Activated naive CD4-positive, alpha-beta T cell treated with anti-CD3 and anti-CD28 coated beads, Interleukin-2, amount 50 U/mL, for 72 hours (primary cell): ENCODE data around the gene KIR3DL2. TPM values are rescaled to one million over a fixed set of nuclear protein-coding genes. Genes with fewer than 3 reads are reported as not detected.
"Not testable (repeated sequence)": the region's sequence is repeated elsewhere in the genome, so short reads cannot be mapped to it uniquely, and the experiment has no call there.

Experiments used
- ATAC-seq, 2 donors: fragments of 150-1000 bp; cut with Tn5 transposase; 2 replicates each; pipeline ENCODE4 v1.10.0; 2021; ENCODE audit warnings: mild to moderate bottlenecking in 2 of 2, moderate library complexity in 2 of 2
- DNase-seq, 2 donors: peaks; one replicate each; pipeline ENCODE4 v3.0.0; 2021 to 2022; ENCODE audit warnings: low spot score in 2 of 2
- H3K27ac Mint-ChIP-seq, 2 donors: one replicate each; pipeline ENCODE4 v1.8.0; 2022; ENCODE audit warnings: mild to moderate bottlenecking in 2 of 2, mixed read lengths in 2 of 2
- H3K36me3 Mint-ChIP-seq, 2 donors: one replicate each; pipeline ENCODE4 v1.8.0; 2022; ENCODE audit warnings: mixed read lengths in 2 of 2
- H3K9me3 Mint-ChIP-seq, 2 donors: one replicate each; pipeline ENCODE4 v1.8.0; 2022; ENCODE audit warnings: mixed read lengths in 2 of 2
- total RNA-seq, 2 donors: library from RNA; stranded (reverse); gene quantifications; one replicate each; pipeline ENCODE4 v1.2.3, GENCODE V29; 2022

Gene KIR3DL2
- total RNA-seq, 2 donors from 2014 or later: 0.98 to 1.1 TPM

DNA sequence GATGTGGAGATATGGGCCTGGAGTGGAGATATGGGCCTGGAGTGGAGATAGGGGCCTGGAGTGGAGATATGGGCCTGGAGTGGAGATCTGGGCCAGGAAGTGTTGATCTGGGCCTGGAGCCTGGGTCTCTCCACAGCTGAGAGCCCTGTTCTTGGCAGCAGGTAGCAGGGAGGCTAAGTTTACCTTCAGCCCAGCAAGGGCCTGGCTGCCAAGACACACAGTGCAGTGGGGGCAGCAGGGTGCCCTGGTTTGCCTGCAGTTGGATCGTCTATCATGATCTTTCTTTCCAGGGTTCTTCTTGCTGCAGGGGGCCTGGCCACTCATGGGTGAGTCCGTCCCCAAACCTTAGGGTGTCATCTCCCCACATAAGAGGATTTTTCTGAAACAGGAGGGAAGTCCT is 687 bp downstream of the KIR3DL2 start:
- no peak for ATAC-seq
- no peak for DNase-seq
- Mint-ChIP-seq H3K36me3 (peaks cover 0 to 5% of the 10 kb centered on the region in 2 donors), H3K9me3 (peaks cover 8 to 16% of the 10 kb centered on the region in 2 donors), H3K27ac (no peak overlapping the region)

DNA sequence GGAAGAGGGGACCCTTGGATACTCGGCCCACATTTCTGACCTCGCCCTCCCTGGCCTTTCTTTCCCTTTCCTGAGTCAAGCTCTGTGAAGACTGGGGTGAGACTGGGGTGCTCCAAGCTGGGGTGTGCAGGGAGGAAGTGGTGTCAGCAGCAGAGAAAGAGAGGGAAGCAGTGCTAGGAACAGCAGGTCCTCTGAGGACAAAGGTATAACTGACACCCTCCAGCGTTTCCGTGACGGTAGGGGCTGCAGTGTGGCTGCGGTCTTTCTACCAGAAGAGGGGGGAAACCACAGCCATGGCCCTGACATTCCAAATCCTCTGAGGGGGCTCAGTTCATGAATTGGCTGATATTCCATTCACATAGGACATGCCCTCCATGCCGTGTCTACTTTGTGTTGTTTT is 1.1 kb downstream of the KIR3DL2 start:
- no peak overlapping the region for H3K27ac Mint-ChIP-seq
- ATAC-seq (no peak), DNase-seq (no peak)
- peaks cover 0 to 4% of the 10 kb centered on the region in 2 donors for H3K36me3 Mint-ChIP-seq
- peaks cover 6 to 15% of the 10 kb centered on the region in 2 donors for H3K9me3 Mint-ChIP-seq

DNA sequence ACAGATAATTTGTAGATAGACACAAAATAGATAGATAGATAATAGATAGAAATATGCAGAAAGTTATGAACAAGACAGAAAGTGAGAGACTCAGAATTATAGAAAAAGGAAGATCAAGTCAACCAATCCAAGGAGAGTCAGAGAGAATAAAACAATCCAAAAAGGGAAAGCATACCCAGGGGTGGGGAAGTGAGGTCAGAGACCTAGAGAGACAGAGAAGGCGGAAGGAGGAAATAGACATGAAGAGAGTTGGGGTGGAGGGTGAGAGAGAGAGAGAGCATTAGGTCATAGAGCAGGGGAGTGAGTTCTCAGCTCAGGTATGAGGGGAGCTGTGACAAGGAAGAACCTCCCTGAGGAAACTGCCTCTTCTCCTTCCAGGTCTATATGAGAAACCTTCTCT is 5.0 kb downstream of the KIR3DL2 start:
- DNase-seq, H3K27ac Mint-ChIP-seq, H3K36me3 Mint-ChIP-seq, H3K9me3 Mint-ChIP-seq, ATAC-seq: not testable (repeated sequence)

- ATAC-seq, H3K36me3 Mint-ChIP-seq, H3K27ac Mint-ChIP-seq, DNase-seq, H3K9me3 Mint-ChIP-seq: not testable (repeated sequence)
Measured at GRCh38 chr19:54858476-54858875, 8.2 kb downstream of the KIR3DL2 start.

GRCh38 chr19:54859421-54859820 is 9.2 kb downstream of the KIR3DL2 start:
- not testable (repeated sequence) for DNase-seq, H3K36me3 Mint-ChIP-seq, H3K27ac Mint-ChIP-seq, ATAC-seq, H3K9me3 Mint-ChIP-seq

DNA sequence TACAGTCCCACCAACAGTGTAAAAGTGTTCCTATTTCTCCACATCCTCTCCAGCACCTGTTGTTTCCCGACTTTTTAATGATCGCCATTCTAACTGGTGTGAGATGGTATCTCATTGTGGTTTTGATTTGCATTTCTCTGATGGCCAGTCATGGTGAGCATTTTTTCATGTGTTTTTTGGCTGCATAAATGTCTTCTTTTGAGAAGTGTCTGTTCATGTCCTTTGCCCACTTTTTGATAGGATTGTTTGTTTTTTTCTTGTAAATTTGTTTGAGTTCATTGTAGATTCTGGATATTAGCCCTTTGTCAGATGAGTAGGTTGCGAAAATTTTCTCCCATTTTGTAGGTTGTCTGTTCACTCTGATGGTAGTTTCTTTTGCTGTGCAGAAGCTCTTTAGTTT is 13.2 kb downstream of the KIR3DL2 start:
- not testable (repeated sequence) for ATAC-seq, H3K27ac Mint-ChIP-seq, H3K36me3 Mint-ChIP-seq, DNase-seq
- H3K9me3 Mint-ChIP-seq: peaks cover 0 to 14% of the 10 kb centered on the region in 2 donors

GRCh38 chr19:54871696-54872095 is 21.5 kb downstream of the KIR3DL2 start:
- Mint-ChIP-seq H3K9me3 (peaks cover 0 to 8% of the 10 kb centered on the region in 2 donors), H3K27ac (no peak overlapping the region), H3K36me3 (no peaks in the 10 kb centered on the region)
- DNase-seq (no peak), ATAC-seq (no peak)

- no peak for ATAC-seq
- no peak within 1 kb of the TSS for H3K27ac Mint-ChIP-seq
- DNase-seq: no peak
- no peaks in the 10 kb centered on the region for H3K36me3 Mint-ChIP-seq
- H3K9me3 Mint-ChIP-seq: no peaks in the 10 kb centered on the region
Measured at GRCh38 chr19:54873990-54874389, 23.7 kb downstream of the KIR3DL2 start, which contains the start of gene FCAR. Gene FCAR (plus strand): TSS chr19:54874235. CDS start chr19:54874290, 55 bp downstream.

- no peaks in the 10 kb centered on the region for H3K36me3 Mint-ChIP-seq
- H3K9me3 Mint-ChIP-seq: no peaks in the 10 kb centered on the region
- no peak overlapping the region for H3K27ac Mint-ChIP-seq
- ATAC-seq (no peak), DNase-seq (no peak)
Measured at GRCh38 chr19:54875506-54875905, 25.3 kb downstream of the KIR3DL2 start.

DNA sequence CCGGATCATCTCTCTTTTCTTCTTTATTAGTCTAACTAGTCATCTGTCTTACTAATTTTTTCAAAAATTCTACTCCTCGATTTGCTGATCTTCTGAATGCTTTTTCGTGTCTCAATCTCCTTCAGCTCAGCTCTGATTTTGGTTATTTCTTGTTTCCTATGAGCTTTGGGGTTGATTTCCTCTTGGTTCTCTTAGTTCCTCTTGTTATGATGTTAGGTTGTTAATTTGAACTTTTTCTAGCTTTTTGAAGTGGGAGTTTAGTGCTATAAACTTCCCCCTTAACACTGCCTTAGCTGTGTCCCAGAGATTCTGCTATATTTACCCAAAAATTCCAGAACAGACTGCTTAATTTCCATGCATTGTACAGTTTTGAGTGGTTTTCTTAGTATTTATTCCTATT is 27.2 kb downstream of the KIR3DL2 start:
- no peak for ATAC-seq
- no peaks in the 10 kb centered on the region for H3K9me3 Mint-ChIP-seq
- no peak for DNase-seq
- H3K27ac Mint-ChIP-seq: no peak overlapping the region
- no peaks in the 10 kb centered on the region for H3K36me3 Mint-ChIP-seq

GRCh38 chr19:54881884-54882283 is 31.6 kb downstream of the KIR3DL2 start:
- ATAC-seq (no peak), DNase-seq (no peak)
- Mint-ChIP-seq H3K9me3 (no peaks in the 10 kb centered on the region), H3K27ac (no peak overlapping the region), H3K36me3 (no peaks in the 10 kb centered on the region)

DNA sequence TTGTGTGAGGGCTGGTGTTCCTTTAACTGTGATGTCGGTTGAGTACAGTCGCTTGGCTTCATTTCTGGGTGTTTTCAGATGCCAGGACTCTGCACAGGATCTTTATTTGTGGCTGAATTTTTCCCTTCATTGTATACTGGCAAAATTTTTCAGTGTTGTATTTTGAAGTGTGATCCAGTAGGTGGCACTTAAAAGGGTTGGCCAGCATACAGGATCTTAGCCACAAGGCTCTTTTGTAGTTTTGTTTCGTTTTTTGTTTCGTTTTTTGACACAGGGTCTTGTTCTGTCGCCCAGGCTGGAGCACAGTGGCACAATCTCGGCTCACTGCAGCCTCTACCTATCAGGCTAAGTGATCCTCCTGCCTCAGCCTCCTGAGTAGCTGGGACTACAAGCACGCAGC is 32.5 kb downstream of the KIR3DL2 start:
- Mint-ChIP-seq H3K36me3 (no peaks in the 10 kb centered on the region), H3K27ac (no peak overlapping the region), H3K9me3 (no peaks in the 10 kb centered on the region)
- DNase-seq (no peak), ATAC-seq (peak in 1 of 2 donors; percentile 40)

DNA sequence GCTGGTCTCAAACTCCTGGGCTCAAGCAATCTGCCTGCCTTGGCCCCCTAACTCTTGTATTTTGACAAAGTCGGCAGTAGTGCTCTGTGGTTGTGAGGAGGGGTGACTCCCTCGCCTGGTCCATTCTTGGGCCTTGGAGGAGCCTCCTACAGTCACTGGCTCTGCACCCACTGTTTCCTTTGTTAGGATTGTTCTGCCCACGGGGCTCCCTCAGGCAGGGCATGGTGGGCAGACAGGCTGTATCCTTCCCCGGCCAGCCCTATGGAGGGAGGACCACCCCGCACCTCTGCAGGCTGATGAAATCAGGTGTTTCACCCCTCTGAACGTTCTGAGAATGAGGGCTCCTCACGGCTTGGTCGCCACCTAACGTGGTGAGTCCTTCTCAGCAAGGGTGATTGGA is 33.0 kb downstream of the KIR3DL2 start:
- no peak for DNase-seq
- ATAC-seq: no peak
- no peak overlapping the region for H3K27ac Mint-ChIP-seq
- H3K9me3 Mint-ChIP-seq: no peaks in the 10 kb centered on the region
- no peaks in the 10 kb centered on the region for H3K36me3 Mint-ChIP-seq

DNA sequence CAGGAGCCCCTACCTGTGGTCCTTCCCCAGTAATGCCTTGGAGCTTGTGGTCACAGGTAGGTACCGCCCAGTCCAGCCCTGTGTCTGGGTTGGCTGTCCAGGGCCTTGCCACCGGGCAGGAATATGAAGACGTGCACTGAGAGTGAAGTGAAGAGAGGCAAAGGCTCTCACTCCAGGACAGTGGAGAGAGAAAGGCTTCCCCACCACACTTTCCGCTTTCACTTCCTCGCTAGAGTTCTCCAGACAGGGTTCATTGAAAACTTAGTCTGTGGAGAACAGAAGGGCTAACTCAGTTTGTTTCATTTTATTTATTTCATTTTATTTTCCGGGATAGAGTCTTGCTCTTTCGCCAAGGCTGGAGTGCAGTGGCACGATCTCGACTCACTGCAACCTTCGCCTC is 38.0 kb downstream of the KIR3DL2 start:
- DNase-seq: no peak
- no peak for ATAC-seq
- Mint-ChIP-seq H3K27ac (no peak overlapping the region), H3K9me3 (no peaks in the 10 kb centered on the region), H3K36me3 (no peaks in the 10 kb centered on the region)

- Mint-ChIP-seq H3K27ac (no peak overlapping the region), H3K36me3 (no peaks in the 10 kb centered on the region), H3K9me3 (no peaks in the 10 kb centered on the region)
- ATAC-seq (no peak), DNase-seq (no peak)
Measured at GRCh38 chr19:54889566-54889965, 39.3 kb downstream of the KIR3DL2 start.

DNA sequence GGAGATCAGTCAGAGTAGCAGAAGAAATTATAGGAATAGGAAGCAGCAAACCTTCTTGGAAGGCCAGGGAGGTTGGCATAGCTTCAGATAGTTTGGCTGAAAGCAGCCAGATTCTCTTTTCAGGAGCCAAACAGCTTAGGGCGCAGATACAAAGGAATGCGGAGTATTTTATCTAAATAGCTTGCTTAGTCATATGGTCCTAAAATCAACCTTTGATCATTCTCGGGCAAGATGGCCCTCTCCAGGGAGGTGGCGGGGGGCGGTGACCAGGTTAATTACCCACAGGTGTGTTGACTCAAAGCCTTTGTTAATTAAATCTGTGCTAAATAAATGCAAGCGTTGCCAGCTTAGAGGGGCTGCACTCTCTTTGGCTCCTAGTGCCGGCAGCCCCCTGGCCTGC is 43.2 kb downstream of the KIR3DL2 start:
- ATAC-seq (no peak), DNase-seq (no peak)
- H3K9me3 Mint-ChIP-seq: no peaks in the 10 kb centered on the region
- no peak overlapping the region for H3K27ac Mint-ChIP-seq
- no peaks in the 10 kb centered on the region for H3K36me3 Mint-ChIP-seq

DNA sequence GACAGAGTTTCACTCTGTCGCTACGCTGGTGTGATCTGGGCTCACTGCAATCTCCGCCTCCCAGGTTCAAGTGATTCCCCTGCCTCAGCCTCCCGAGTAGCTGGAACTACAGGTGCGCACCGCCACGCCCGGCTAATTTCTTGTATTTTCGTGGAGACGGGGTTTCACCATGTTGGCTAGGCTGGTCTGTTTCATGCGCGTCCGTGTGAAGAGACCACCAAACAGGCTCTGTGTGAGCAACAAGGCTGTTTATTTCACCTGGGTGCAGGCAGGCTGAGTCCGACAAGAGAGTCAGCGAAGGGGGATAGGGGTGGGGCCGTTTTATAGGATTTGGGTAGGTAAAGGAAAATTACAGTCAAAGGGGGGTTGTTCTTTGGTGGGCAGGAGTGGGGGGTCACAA is 43.9 kb downstream of the KIR3DL2 start:
- H3K9me3 Mint-ChIP-seq, H3K27ac Mint-ChIP-seq, H3K36me3 Mint-ChIP-seq, DNase-seq, ATAC-seq: not testable (repeated sequence)

- no peaks in the 10 kb centered on the region for H3K36me3 Mint-ChIP-seq
- no peak overlapping the region for H3K27ac Mint-ChIP-seq
- no peaks in the 10 kb centered on the region for H3K9me3 Mint-ChIP-seq
- no peak for DNase-seq
- no peak for ATAC-seq
Measured at GRCh38 chr19:54896036-54896435, 45.8 kb downstream of the KIR3DL2 start.

GRCh38 chr19:54898685-54899084 is 48.4 kb downstream of the KIR3DL2 start:
- not testable (repeated sequence) for H3K27ac Mint-ChIP-seq, DNase-seq, ATAC-seq, H3K9me3 Mint-ChIP-seq, H3K36me3 Mint-ChIP-seq
